Caki2 (cell line): ENCODE data around the gene IGSF21. TPM values are rescaled to one million over a fixed set of nuclear protein-coding genes. Genes with fewer than 3 reads are reported as not detected.

Experiments used
- DNase-seq: peaks from one replicate; pipeline ENCODE4 v3.0.0-alpha.2; 2015; ENCODE audit warnings: low read depth
- in situ Hi-C: cut with HindIII; loops from 2 replicates; pipeline ENCODE4 v1.10.0; 2016; ENCODE audit warnings: low sequenced_read_pairs, low pct_unique_long_range_greater_than_20kb, mixed read lengths
- total RNA-seq: library from RNA; depleted of rRNA; stranded (reverse); fragments of >200 nt; shearing (Covaris generic); gene quantifications from 2 replicates; pipeline ENCODE4 v1.2.3, GENCODE V29; 2014; ENCODE audit warnings: low replicate concordance

The IGSF21 gene
- total RNA-seq, 1 experiment from 2014 or later: not detected

GRCh38 chr1:18091660-18092446 lies 15.7 kb upstream of the IGSF21 start:
- in situ Hi-C loops: no loop called here
- peak; percentile 63 for DNase-seq

DNA sequence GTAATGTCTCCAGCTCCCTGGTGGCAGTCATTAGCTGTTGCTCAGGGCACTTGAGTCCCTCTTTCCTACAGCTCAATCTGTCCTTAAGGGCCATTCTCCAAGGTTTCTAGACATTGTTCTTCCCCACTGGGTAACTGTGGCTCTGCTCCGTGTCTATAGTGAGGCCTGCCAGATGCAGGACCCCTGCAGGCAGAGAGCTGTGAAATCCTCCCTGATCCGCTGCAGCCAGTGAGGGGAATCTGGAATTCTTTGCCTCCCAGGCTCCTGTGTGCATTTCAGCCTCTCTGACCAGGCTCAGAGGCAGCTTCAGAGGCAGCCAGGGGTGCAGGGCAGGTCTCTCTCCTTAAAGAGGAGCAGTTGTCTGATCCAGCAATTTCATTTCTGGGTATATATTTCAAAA lies 14.4 kb upstream of the IGSF21 start:
- in situ Hi-C loops: no loop called here

GRCh38 chr1:18093646-18094045 lies 14.0 kb upstream of the IGSF21 start:
- in situ Hi-C loops: no loop called here

More for the DNA sequence above, 14.4 kb upstream of the IGSF21 start:
- DNase-seq: no peak

GRCh38 chr1:18094096-18094495 lies 13.5 kb upstream of the IGSF21 start:
- in situ Hi-C loops: no loop called here
- no peak for DNase-seq

More at GRCh38 chr1:18093646-18094045, 14.0 kb upstream of the IGSF21 start:
- no peak for DNase-seq

- no peak for DNase-seq
- in situ Hi-C loops: no loop called here
Observed at GRCh38 chr1:18097206-18097605, 10.4 kb upstream of the IGSF21 start.

GRCh38 chr1:18099026-18099425 lies 8.6 kb upstream of the IGSF21 start:
- DNase-seq: no peak
- in situ Hi-C loops: no loop called here

DNA sequence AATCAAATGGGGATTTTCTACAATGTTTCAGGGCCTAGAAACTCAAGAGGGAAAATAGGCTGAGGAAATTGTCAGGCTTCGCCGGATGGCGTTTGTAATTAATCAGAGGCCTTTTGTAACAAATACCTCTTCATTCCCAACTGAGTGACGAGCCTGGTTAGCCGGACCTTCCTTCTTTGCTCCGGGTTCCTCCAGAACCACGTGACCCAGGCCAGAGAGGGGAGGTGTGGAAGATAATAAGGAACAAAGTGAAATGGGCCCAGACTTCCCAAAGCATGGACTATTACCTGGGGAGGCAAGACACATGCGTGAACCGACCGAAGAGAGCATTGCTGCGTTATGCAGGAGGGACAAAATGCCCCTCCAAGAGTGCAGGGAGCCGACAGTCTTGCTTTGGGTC lies 7.5 kb upstream of the IGSF21 start:
- in situ Hi-C loops: no loop called here
- no peak for DNase-seq

- in situ Hi-C loops: no loop called here
- peak; percentile 60 for DNase-seq
Observed at GRCh38 chr1:18100491-18101063, 7.0 kb upstream of the IGSF21 start.

DNA sequence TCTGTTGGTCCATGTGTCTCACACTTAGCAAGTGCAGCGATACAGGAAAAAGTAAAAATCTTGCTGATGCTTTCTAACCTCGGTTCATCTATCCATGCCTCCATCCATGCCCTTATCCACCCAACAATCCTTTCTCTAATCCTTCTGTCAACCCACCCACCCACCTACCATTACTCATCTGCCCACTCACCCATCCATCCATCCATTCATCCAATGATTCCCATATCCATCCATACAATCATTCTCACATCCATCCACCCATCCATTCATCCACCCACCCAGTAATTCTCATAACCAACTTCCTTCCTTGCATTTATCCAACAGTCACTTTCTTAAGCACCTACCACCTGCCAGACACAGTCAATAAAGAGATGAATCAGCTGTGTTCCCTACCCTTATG lies 6.1 kb upstream of the IGSF21 start:
- no peak for DNase-seq
- in situ Hi-C loops: no loop called here

DNA sequence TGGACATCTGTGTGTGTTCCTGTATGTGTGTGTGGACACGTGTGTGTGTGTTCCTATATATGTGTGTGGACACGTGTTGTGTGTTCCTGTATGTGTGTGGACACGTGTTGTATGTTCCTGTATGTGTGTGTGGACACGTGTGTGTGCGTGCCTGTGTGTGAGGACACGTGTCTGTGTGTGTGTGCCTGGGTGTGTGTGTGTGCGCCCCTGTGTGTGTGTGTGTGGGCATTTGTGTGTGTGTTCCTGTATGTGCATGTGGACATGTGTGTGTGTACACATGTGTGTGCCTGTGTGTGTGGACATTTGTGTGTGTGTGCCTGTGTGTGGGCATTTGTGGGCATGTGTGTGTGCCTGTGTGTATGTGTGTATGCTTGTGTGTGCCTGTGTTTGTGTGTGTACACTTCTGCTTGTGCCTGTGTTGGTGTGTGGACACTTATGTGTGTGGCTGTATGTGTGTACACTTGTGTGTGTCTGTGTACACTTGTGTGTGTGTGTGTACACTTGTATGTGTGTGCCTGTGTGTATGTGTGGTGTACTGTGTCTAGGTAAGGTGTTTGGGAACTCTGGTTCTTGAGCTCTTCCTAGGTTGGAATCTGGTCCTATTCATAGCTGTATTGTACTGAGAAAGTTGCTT lies 3.7 kb upstream of the IGSF21 start:
- in situ Hi-C loops: no loop called here
- no peak for DNase-seq

GRCh38 chr1:18104546-18105100 lies 3.0 kb upstream of the IGSF21 start:
- in situ Hi-C loops: no loop called here
- no peak for DNase-seq

GRCh38 chr1:18105196-18105595 lies 2.4 kb upstream of the IGSF21 start:
- in situ Hi-C loops: no loop called here
- no peak for DNase-seq

DNA sequence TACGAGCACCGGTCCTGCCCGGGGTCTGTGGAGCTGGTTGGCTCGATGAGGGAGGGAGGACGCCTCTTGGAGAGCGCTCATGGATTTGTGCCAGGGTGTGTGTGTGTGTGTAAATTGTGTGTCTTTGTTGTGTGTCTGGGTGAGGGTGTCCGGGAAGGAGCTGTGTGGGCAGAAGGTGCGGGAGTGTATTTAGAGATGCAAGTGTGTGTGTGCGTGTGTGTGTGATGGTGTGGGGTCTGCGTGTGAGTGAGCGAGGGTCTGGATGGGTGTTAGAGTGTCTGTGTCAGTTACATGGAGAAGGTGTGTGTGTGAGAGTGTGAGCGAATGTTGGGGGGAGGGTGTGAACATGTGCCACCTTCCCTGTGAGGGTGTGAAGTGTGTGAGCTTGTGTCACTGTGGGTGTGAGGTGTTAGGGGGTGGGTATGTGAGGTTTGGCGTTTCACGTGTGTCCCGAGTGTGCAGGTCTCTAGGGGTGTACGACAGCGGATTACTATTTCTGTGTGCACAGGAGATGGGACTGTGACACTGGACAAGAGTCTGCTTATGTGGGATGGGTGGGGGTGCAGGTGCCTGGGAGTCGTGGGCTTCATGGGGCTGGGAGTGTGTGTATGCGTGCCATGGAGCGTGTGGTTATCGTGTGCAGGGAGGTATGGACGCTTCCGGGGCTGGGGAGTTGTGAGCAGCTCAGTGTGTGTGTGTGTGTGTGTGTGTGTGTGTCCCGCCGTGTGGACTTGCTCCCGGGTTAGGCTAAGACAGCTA lies 880 bp downstream of the IGSF21 start:
- DNase-seq: no peak
- in situ Hi-C loops: no loop called here

DNA sequence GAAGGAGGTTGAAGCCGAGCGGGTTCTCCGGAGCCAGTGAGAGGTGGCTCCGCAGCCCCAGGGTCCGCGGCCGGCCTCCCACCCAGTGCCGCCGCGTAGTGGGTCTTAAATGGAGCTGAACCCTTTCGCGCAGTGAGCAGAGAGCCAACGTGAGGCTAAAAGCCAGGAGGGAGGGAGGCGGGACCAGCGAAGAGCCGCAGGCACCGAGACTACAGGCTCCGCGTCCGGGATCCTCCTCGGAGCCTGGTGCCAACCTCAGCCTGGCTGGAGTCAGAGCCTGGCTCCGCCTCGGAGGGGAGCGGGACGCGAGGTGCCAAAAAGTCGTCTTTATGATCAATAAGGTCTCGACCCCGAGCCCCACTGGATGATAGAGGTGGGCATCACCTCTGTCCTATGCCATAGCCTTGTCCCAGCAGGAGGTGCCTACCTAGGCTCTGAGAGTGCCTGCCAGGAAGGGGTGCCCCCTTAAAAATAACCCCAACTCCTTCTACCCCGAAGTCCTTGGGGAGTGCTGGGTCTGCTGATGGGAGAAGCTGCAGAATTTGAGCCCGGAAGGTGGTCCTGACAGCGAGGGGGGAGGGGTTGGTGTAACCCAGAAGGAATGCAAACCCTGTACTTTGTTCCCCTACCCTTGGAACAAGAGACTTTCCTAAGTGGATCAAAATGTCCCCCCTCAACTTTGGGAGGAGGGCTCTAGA lies 1.6 kb downstream of the IGSF21 start:
- DNase-seq: no peak
- in situ Hi-C loops: no loop called here

DNA sequence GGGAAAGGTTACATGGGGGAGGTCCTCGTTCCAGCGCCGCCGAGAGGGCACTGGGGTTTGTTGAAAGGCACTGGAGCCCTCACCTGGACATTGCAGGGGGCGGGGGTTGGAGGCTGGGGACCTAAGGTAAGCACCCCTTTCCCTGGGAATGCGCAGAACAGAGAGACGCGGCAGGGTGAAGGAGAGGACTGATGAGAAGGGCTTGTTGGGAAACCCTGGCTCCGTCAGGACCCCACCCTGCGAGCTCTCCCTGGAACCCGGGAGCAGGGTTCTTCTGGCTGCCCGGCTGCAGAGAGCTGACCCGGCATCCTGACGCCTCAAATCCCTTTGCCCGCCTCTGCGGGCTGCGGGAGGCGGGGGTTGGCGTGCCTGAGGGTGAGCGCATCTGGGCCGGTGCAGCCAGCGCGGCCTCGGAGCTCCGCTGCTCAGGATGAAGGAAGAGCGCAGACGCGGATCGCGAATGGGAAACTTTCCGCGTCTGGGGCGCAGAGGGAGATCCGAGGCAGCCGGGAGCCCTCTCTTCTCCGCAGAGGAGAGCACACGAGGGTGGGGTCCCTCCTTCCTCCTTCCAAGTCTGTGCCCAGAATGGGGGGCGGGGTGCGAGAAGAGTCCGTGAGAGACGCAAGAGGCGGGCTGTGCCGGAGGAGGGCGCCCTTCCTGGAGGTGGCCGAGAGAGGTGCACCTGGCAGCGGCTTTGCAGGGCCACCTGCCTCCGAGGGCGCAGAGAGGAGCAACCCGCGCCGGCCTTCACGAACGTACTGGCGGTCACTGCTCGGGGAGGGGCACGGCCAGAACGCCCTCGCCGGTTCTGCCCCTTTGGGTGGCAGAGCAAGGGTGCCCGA lies 2.4 kb downstream of the IGSF21 start:
- DNase-seq: no peak

GRCh38 chr1:18110598-18110939 lies 3.0 kb downstream of the IGSF21 start:
- in situ Hi-C loops: no loop called here
- DNase-seq: no peak

More for the DNA sequence above, 2.4 kb downstream of the IGSF21 start:
- in situ Hi-C loops: no loop called here

DNA sequence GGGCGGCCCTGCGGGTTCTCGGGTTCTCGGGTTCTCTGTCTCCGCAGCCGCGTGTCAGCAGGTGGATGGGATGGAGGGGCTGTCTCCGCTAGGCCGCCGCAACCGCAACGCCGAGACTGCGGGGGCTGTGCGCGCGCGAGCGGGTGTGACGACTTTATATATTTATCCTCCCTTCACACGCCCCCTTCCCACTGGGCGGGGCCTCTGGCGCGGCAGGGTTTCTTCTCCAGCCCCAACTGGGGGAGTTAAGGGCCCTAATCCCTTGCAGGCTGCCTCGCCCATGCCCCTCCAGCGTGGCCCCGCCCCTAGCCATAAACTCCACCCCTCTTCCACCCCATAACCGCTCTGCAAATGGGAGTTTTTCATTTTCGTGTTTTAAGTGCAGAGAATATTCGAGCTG lies 3.4 kb downstream of the IGSF21 start:
- no peak for DNase-seq
- in situ Hi-C loops: no loop called here
